ENCODE results near the gene EYS.

Gene EYS

DNA sequence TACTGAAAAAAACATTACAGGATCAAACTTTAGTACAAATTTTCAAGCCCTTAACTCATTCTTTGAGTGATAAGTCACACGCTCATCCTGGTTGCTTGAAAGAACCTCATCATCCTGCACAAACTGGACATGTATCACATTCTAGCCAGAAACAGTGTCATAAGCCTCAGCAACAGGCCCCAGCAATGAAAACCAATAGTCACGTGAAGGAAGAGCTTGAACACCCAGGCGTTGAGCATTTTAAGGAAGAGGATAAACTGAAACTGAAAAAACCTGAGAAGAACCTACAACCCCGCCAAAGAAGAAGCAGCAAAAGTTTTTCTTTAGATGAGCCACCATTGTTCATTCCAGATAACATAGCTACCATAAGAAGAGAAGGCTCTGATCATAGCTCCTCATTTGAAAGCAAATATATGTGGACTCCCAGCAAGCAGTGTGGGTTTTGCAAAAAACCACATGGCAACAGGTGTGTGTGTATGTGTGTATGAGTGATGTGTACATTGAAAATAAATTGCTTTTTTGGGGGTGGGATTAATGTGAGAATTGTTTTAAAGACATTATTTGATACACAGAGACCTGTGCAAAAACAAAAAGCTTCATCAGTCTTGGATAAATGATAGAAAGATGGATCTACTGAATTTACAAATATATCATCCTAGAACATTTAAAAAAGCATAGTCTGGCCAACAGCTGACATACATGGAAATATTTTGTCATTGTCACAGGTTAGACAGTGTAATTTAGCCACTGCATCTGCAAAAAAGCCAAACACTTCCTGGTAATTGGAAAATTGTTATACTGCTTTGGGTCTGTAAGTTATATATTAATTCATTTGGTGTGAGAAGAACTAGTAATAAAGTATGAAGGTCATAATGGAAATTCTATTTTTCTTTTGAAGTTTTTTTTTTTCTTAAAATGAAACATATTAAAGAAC, 2021.3 kb downstream of the EYS start:
- no peak for DNase-seq

DNA sequence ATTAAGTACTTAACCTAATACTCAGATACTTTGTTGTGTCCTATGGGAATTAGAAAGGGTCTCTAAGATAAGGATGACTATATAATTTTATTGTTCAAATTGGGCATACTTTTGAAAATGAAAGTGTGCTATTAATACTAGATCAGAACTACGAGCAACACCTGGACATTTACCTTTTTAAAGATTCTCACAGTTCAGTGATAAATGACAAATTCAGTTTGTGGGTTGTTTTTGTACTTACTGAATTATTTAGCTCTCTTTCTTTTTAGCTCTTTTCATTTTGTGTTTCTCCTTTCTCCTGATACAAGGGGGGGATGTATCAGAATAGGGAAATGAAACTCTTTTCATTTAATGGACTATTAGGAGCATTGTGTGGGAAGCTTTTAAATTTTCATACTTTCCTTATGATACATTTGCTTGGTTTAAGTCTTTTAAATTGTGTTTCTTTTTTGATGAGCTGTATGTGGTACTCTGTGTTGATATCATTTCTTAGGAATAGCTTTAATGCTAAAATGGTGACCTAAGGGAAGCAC, 2023.9 kb downstream of the EYS start:
- DNase-seq, result no peak

DNA sequence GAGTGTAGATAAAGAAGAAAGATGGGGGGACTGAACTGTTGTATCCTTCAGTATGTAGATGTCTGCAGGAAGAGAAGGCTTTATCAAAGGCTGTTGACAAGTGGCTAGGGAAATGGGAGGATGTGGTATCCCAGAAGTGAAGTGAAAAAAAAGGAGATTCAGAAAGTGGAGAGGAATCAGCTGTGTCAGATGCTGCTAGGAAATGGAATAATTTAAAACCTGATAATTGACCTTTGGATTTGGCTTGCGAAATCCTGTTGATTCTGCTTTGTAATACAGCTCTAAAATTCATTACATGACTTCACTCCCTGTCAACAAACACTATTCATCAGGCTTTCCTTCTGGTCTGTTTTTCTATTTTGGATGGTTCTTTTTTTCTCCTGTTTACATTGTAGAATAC, 2029.7 kb downstream of the EYS start:
- DNase-seq, result no peak

DNA sequence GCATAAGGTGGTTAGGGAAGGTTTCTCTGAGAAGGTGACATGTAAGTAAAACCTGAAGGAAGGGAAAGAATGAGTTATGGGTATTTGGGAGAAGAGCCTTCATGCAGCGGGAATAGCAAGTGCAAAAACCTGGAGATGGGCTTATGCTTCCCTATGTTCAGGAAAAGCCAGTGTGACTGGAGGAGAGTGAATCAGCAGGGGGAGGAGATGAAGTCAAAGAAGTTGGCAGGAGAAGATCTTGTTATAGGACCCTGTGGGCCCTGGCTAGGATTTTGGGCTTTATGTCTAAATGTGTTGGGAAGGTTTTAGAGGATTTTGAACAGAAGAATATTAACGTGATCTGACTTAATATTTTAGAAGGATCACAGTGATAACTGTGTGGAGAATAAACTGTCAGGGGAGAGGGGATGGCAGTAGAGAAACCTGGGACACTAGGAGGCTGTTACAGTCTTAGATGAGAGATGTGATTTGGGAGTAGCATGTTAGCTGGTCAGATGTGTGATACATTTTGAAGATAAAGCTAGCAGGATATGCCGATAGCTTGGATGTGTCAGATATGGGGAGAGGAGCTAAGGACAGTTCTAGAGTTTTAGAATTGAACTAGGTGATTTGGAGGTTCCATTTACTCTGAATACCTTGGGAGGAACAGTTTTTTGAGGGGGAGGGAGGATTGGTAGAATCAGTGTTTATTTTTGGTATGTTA, 2030.5 kb downstream of the EYS start:
- DNase-seq, result no peak

DNA sequence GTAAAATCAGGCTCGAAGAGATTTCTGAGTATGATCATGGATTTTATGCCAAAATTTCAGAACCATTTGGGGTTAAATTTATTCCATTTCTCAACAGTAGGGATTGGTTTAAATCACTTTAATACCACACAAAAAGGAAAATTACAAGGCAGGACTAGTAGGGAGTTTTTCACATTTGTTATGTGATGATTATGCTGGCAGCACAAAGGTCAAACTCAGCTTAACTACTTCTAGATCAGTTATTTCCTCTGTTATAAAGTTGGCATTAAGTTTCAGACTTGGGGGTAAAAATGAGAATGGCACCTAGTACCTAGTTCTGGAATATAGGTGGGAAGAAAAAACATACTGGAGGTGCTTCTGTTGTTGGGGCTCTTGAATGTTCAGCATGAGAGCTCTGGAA, 2031.9 kb downstream of the EYS start:
- no peak for DNase-seq

DNA sequence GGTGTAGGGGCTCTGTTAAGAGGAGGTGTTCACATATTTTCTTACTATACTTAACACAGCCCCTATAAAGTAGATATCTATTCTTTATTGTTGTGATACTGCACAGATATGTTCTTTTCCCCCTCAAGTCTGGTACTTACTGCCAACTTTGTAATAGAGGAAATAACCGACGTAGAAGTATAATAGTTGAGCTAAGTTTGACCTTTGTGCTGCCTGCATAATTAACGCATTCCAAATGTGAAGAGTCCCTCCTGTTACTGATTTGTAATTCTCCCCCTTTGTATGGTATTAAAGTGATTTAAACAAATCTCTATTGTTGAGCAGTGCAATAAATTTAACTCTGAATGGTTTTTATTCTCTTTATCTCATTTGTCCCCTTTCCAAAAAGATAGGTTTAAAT, 2032.4 kb downstream of the EYS start:
- no peak for DNase-seq

DNA sequence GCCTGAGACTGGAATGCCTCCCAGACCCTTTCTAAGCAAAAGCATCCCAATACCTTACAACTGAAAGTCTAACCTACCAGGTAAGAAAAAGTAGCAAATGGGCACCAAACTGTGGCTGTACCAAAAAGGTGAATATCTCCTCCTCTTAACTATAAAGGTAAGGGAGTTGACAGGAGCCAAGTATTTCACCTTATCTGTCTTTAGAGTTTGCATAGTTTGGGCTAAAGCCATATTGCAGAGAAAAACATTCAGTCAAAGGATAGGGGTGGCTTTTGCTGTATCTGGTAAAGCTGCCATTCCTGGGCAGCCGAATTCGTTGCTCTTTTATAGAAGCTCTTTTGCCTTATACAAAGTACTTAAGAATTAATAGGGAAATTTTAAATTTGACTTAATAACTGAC, 2033.3 kb downstream of the EYS start:
- DNase-seq, result no peak

DNA sequence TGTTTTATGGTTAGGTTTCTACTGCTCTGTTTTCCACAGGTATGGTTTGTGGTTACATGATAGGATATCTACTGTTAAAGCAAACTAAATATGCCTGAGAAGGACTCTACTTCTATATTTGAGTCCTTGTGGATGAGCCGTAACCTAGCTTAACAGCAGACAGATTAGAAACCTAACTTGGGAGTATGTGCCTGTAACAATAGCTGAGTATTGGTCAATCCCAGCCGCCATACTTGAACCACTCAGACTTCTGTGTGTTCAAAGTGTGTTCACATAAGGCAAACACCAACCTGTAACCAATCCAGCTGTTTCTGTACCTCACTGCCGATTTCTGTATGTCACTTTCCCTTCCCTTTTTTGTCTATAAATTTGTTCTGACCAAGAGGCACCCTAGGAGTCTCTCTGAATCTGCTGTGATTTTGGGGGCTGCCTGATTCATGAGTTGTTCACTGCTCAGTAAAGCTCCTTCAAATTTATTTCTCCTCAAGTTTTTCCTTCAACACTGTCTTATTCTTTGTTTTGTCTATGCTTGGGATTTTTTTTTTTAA, 2034.4 kb downstream of the EYS start:
- no peak for DNase-seq

DNA sequence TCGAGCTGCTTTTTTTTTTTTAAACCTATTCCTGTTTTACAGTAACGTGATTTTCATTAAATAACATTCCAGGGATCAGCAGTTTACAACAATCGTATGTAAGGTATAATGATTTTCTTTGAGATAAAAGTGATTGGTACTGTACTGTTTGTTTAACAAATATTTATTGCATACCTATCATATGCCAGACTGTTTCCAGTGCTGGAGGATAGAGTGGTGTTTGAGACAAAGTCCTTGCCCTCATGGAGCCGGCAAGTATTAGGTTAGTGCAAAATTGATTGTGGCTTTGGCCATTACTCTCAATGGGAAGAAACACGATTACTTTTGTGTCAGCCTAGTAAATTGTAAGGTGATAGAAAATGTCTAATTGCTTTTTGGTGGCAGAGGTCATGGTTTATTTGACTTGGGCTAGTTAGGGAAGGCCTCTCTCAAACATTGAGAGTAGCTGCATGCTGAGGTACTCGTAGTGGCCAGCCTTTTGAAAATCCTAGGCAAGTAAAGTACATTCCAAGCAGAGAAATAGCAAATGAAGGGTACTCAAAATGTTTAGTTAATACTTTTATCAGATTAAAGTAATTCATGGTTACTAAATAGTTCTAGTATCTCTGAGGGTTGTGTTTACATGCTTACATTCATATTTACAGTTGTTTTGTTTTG, 2035.8 kb downstream of the EYS start:
- DNase-seq, result no peak

Data from NCI-H524 (cell line).